OCI-LY1 (cell line): ENCODE measurements around the gene KRTAP10-3.
"Not testable (repeated sequence)": the region's sequence is repeated elsewhere in the genome, so short reads cannot be mapped to it uniquely, and the experiment has no call there.

Experiments used
- H2AFZ ChIP-seq: fragments of 200-600 bp; sonication (generic), shearing (Covaris generic); 2 replicates; pipeline ENCODE4 v1.6.0; 2014; ENCODE audit warnings: antibody characterized with exemption, mild to moderate bottlenecking, low read length
- H3F3A ChIP-seq: fragments of 200-600 bp; sonication (generic), shearing (Covaris generic); 2 replicates; pipeline ENCODE4 v1.6.0; 2014; ENCODE audit warnings: mild to moderate bottlenecking, antibody characterized with exemption, low read length, moderate library complexity; ENCODE audit not compliant: insufficient read depth
- H3K27ac ChIP-seq: fragments of 200-600 bp; sonication (generic); 2 replicates; pipeline ENCODE4 v1.5.1; 2014; ENCODE audit warnings: low read length, mixed run types, mild to moderate bottlenecking, low read depth; ENCODE audit not compliant: poor library complexity, severe bottlenecking
- H3K27me3 ChIP-seq: fragments of 200-600 bp; sonication (generic); 2 replicates; pipeline ENCODE4 v1.6.0; 2014; ENCODE audit warnings: antibody characterized with exemption, mild to moderate bottlenecking, low read length, moderate library complexity; ENCODE audit not compliant: insufficient read depth
- H3K36me3 ChIP-seq: fragments of 200-600 bp; sonication (generic); 2 replicates; pipeline ENCODE4 v1.6.1; 2014; ENCODE audit warnings: mild to moderate bottlenecking, antibody characterized with exemption, low read length, moderate library complexity, mixed read lengths; ENCODE audit not compliant: insufficient read depth
- H3K4me1 ChIP-seq: fragments of 200-600 bp; sonication (generic); 2 replicates; pipeline ENCODE4 v1.5.1; 2014; ENCODE audit warnings: mild to moderate bottlenecking, low read length, moderate library complexity; ENCODE audit not compliant: insufficient read depth, severe bottlenecking
- H3K4me2 ChIP-seq: fragments of 200-600 bp; sonication (generic), shearing (Covaris generic); 2 replicates; pipeline ENCODE4 v1.6.1; 2014; ENCODE audit warnings: low read length
- H3K4me3 ChIP-seq: fragments of 200-600 bp; sonication (generic); 2 replicates; pipeline ENCODE4 v1.5.1; 2014; ENCODE audit warnings: low read length, low read depth, mild to moderate bottlenecking, mixed read lengths; ENCODE audit not compliant: poor library complexity, severe bottlenecking
- H3K79me2 ChIP-seq: fragments of 200-600 bp; shearing (Covaris generic); 2 replicates; pipeline ENCODE4 v1.6.1; 2016; ENCODE audit warnings: mixed run types, low read length, mixed read lengths; ENCODE audit not compliant: insufficient read depth
- H3K9ac ChIP-seq: fragments of 200-600 bp; sonication (generic), shearing (Covaris generic); 2 replicates; pipeline ENCODE4 v1.6.1; 2014; ENCODE audit warnings: mild to moderate bottlenecking, low read length, mixed read lengths
- H3K9me2 ChIP-seq: fragments of 200-600 bp; sonication (generic), shearing (Covaris generic); 2 replicates; pipeline ENCODE4 v1.6.1; 2014; ENCODE audit warnings: low read depth, mild to moderate bottlenecking, low read length, mixed read lengths
- H3K9me3 ChIP-seq: fragments of 200-600 bp; shearing (Covaris generic); 2 replicates; pipeline ENCODE4 v1.6.1; 2014; ENCODE audit warnings: low read length, mixed read lengths
- H4K20me1 ChIP-seq: fragments of 200-600 bp; sonication (generic), shearing (Covaris generic); 2 replicates; pipeline ENCODE4 v1.6.0; 2016; ENCODE audit warnings: mild to moderate bottlenecking, low read length; ENCODE audit not compliant: insufficient read depth
- EZH2 ChIP-seq: fragments of 200-600 bp; sonication (generic), shearing (Covaris generic); IDR thresholded peaks from 2 replicates; pipeline ENCODE4 v1.8.0; 2017; ENCODE audit warnings: borderline replicate concordance, mixed run types, mild to moderate bottlenecking, antibody characterized with exemption, low read length, moderate library complexity, mixed read lengths
- TF ChIP-seq, protein P1 (sequence below): fragments of 200-600 bp; sonication (generic), shearing (Covaris generic); IDR thresholded peaks from 2 replicates; pipeline ENCODE4 v1.5.1; 2017; ENCODE audit warnings: mild to moderate bottlenecking, antibody characterized with exemption, low read length, moderate library complexity, mixed read lengths

Gene KRTAP10-3

DNA sequence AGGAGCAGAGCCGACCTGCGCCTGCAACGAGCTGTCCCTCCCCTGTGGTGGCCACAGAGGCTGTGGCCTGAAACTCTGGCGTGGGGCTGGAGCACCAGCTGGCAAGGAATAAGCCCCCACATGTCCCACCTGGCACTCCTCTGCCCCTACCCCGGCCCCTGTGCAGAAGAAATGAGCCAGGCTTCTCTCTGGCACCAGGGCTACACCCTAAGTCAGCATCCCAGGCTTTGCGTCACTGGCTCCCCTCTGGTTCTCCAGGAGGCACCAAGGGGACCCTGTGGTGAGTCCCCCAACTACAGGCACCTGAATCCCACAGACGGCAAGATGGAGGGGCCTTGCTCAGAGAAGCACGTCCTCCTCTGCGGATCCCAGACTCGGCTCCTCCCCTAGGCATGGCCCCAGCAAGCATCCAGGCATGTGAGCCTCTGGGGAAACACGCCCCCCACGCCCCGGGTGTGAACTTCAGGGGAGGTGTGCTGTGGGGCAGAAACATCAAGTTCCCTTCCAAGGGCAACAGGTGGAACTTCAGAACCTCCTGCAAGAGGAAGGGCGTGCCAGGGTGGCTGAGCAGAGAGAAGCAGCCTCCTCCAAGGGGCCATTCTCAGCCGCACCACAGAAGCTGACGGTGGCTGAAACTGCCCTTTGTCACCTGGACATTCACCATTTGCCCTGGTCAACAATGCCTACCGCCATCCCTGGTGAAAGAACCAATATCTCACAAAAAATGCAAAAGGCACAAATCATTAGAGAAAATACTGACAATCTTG, 44.7 kb upstream of the KRTAP10-3 start:
- Histone ChIP-seq H2AFZ (no peak overlapping the region), H3K27ac (no peak overlapping the region), H3K9me3 (no peaks in the 10 kb centered on the region)

DNA sequence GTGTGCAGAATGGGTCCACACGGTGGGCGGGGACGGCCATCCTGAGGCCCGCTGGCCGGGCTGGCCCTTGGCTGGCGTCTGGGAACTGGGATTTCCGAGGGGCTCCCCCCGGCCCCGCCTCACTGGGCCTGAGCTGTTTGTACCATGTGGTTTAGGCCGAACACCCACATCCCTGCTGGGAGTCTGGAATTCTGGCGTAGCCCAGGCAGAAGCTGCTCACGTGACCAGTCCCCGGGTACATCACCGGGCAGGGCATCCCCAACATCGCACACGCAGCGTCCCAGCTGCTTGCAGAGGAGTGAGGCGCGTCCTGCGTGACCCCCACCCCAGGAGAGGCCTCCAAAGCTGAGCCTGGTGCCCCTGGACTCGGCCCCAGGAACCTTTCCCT, 43.9 kb upstream of the KRTAP10-3 start:
- Histone ChIP-seq H3K79me2 (no peaks in the 10 kb centered on the region), H3K27ac (no peak overlapping the region), H3K4me2 (no peak overlapping the region), H3K4me1 (no peaks in the 10 kb centered on the region), H3K36me3 (no peaks in the 10 kb centered on the region), H3K9me3 (no peaks in the 10 kb centered on the region), H3K9ac (no peak overlapping the region), H4K20me1 (no peaks in the 10 kb centered on the region), H3K4me3 (no peak overlapping the region), H3F3A (no peaks in the 10 kb centered on the region), H2AFZ (no peak overlapping the region), H3K27me3 (no peaks in the 10 kb centered on the region), H3K9me2 (no peaks in the 10 kb centered on the region)
- TF ChIP-seq, protein P1, sequence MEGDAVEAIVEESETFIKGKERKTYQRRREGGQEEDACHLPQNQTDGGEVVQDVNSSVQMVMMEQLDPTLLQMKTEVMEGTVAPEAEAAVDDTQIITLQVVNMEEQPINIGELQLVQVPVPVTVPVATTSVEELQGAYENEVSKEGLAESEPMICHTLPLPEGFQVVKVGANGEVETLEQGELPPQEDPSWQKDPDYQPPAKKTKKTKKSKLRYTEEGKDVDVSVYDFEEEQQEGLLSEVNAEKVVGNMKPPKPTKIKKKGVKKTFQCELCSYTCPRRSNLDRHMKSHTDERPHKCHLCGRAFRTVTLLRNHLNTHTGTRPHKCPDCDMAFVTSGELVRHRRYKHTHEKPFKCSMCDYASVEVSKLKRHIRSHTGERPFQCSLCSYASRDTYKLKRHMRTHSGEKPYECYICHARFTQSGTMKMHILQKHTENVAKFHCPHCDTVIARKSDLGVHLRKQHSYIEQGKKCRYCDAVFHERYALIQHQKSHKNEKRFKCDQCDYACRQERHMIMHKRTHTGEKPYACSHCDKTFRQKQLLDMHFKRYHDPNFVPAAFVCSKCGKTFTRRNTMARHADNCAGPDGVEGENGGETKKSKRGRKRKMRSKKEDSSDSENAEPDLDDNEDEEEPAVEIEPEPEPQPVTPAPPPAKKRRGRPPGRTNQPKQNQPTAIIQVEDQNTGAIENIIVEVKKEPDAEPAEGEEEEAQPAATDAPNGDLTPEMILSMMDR: no peak
- TF ChIP-seq EZH2: no peak

More for the DNA sequence above, 44.7 kb upstream of the KRTAP10-3 start:
- Histone ChIP-seq H3K79me2 (no peaks in the 10 kb centered on the region), H3K4me3 (no peak overlapping the region), H3K9ac (no peak overlapping the region), H3K4me2 (no peak overlapping the region), H3K36me3 (no peaks in the 10 kb centered on the region), H3K9me2 (no peaks in the 10 kb centered on the region), H3K4me1 (no peaks in the 10 kb centered on the region), H3K27me3 (no peaks in the 10 kb centered on the region), H3F3A (no peaks in the 10 kb centered on the region), H4K20me1 (no peaks in the 10 kb centered on the region)
- TF ChIP-seq, protein P1: no peak

DNA sequence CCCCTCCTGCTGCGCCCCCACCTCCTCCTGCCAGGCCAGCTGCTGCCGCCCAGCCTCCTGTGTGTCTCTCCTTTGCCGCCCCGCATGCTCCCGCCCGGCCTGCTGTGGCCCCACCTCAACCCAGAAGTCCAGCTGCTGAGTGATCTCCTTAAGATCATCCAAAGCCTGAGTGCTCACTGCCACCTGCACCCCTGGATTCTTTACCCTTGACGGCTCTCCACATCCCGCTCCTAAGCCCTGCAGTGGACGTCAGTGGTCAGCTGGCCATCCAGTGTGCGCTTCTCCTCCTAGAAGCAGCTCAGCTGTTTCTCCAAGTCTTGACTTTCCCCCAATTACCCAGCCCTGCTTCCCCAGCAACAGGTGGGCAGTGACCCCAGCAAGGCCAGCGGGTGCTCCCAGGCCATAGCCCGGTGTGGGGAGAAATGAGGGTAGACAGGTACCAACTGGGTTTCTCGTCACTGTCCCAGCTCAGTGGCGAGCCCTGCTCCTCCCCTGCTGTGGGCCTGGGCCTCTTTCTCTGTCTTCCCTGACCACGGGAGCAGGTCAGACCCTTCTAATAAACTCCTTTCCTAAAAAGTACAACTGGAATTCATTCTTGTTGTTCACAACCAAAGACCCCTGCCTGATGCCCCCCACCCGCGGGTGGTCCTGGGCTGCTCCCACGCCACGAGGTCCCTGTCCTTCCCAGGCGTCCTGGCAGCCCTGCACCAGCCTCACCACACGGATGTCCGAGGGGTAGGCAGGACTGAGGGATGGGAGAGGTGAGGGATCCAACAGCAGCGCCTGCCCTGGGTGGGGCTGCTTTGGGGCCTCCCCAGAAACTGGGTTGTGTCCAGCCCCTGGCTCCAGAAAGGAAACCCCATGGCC, 43.2 kb upstream of the KRTAP10-3 start:
- Histone ChIP-seq H3K27me3 (no peaks in the 10 kb centered on the region), H3K4me1 (no peaks in the 10 kb centered on the region), H3K9me3 (no peaks in the 10 kb centered on the region), H2AFZ (no peak overlapping the region), H3K36me3 (no peaks in the 10 kb centered on the region), H3K79me2 (no peaks in the 10 kb centered on the region), H3K27ac (no peak overlapping the region), H3F3A (no peaks in the 10 kb centered on the region), H3K4me2 (no peak overlapping the region), H3K9ac (no peak overlapping the region), H4K20me1 (no peaks in the 10 kb centered on the region), H3K4me3 (no peak overlapping the region), H3K9me2 (no peaks in the 10 kb centered on the region)
- TF ChIP-seq, protein P1: no peak
- TF ChIP-seq EZH2: no peak

DNA sequence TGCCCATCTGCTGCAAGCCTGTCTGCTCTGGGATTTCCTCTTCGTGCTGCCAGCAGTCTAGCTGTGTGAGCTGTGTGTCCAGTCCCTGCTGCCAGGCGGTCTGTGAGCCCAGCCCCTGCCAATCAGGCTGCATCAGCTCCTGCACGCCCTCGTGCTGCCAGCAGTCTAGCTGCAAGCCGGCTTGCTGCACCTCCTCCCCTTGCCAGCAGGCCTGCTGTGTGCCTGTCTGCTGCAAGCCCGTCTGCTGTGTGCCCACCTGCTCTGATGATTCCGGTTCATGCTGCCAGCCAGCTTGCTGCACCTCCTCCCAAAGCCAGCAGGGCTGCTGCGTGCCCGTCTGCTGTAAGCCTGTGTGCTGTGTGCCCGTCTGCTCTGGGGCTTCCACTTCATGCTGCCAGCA, 42.5 kb upstream of the KRTAP10-3 start:
- not testable (repeated sequence) for H2AFZ ChIP-seq, H3K9me3 ChIP-seq, H3K27me3 ChIP-seq, H3K79me2 ChIP-seq, H3K27ac ChIP-seq, H3K4me3 ChIP-seq, H4K20me1 ChIP-seq, H3F3A ChIP-seq, H3K4me1 ChIP-seq, H3K36me3 ChIP-seq, H3K9ac ChIP-seq, H3K9me2 ChIP-seq, H3K4me2 ChIP-seq

DNA sequence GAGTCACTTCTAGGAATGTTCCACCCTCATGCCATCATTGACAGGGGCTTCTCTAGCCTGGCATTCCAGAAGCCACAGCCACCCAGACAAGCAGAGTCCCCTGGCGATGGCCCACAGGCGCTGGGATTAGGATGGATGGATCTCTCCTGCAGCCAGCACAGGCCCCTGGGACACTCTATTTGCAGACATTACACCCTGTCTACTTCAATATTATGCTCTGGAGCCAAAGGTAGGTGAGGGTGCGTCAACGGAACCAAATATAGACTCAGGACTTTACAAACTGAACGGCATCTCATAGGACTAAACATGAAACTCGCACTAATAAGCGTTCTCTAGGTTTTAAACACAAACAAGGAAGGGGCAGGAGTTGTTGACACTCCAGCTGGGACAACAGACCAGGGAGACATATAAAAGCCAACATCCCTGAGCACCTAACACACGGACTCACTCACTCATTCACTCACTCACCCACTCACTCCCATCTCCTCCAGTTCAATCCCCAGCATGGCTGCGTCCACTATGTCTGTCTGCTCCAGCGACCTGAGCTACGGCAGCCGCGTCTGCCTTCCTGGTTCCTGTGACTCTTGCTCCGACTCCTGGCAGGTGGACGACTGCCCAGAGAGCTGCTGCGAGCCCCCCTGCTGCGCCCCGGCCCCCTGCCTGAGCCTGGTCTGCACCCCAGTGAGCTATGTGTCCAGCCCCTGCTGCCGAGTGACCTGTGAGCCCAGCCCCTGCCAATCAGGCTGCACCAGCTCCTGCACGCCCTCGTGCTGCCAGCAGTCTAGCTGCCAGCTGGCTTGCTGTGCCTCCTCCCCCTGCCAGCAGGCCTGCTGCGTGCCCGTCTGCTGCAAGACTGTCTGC, 41.8 kb upstream of the KRTAP10-3 start, which contains the start of gene KRTAP10-7:
KRTAP10-7 (plus strand) TSS at position 480 of the 861 bp plus-strand sequence; CDS start at position 505, 25 bp downstream.
- H3K27ac ChIP-seq, H3K9ac ChIP-seq, H3K4me1 ChIP-seq, H3K79me2 ChIP-seq, H3K27me3 ChIP-seq, H3K4me2 ChIP-seq, H2AFZ ChIP-seq, H3K9me2 ChIP-seq, H3K36me3 ChIP-seq, H3F3A ChIP-seq, H3K9me3 ChIP-seq, H3K4me3 ChIP-seq, H4K20me1 ChIP-seq: not testable (repeated sequence)
